Gastroesophageal sphincter (tissue), 4 donors: ENCODE measurements around the gene METAP1D. TPM values are rescaled to one million over a fixed set of nuclear protein-coding genes. Genes with fewer than 3 reads are reported as not detected.

ENCODE experiments used
- ATAC-seq: fragments of 150-250 bp; one replicate; pipeline ENCODE4 v1.9.1; 2016; ENCODE audit warnings: mild to moderate bottlenecking, moderate library complexity
- H3K27ac ChIP-seq, 4 donors: fragments of 200-600 bp; sonication (generic) in 3 of 4; 1 replicate in 3 of 4; 2 replicates in 1 of 4; pipeline ENCODE4 v1.5.1; 2016 to 2019
- H3K27me3 ChIP-seq: fragments of 200-600 bp; sonication (generic); one replicate; pipeline ENCODE4 v1.5.1; 2019
- H3K36me3 ChIP-seq, 2 donors: fragments of 200-600 bp; sonication (generic); one replicate each; pipeline ENCODE4 v1.5.1; 2019; ENCODE audit warnings: control low read depth in 1 of 2
- H3K4me1 ChIP-seq, 3 donors: fragments of 200-600 bp; sonication (generic); 1 replicate in 2 of 3; 2 replicates in 1 of 3; pipeline ENCODE4 v1.5.1; 2016 to 2019; ENCODE audit warnings: control low read depth in 2 of 3
- H3K4me3 ChIP-seq, 2 donors: fragments of 200-600 bp; sonication (generic); one replicate each; pipeline ENCODE4 v1.5.1; 2019; ENCODE audit warnings: mild to moderate bottlenecking in 1 of 2, moderate library complexity in 1 of 2
- H3K9me3 ChIP-seq, 3 donors: fragments of 200-600 bp; sonication (generic); one replicate each; pipeline ENCODE4 v1.5.1; 2017 to 2019; ENCODE audit warnings: control low read depth in 2 of 3
- EP300 ChIP-seq: sonication (generic); formaldehyde crosslinking; IDR thresholded peaks from one replicate; pipeline ENCODE4 v1.6.1; 2017; ENCODE audit warnings: antibody characterized with exemption, mild to moderate bottlenecking
- POLR2A ChIP-seq, 2 donors: fragments of 450-650 bp; IDR thresholded peaks; one replicate each; pipeline ENCODE4 v1.6.1; 2017; ENCODE audit warnings: antibody characterized with exemption in 2 of 2, mild to moderate bottlenecking in 2 of 2, moderate library complexity in 1 of 2
- POLR2AphosphoS5 ChIP-seq: sonication (generic); formaldehyde crosslinking; IDR thresholded peaks from one replicate; pipeline ENCODE4 v1.6.1; 2017; ENCODE audit warnings: antibody characterized with exemption
- WGBS, 2 donors: methylation state at CpG; one replicate each; pipeline ENCODE4 v1.1.5; 2018; ENCODE audit warnings: low coverage in 1 of 2; 5-methylcytosine and 5-hydroxymethylcytosine counted together
- total RNA-seq, 4 donors: library from RNA; depleted of rRNA; stranded (reverse); fragments of >200 nt; gene quantifications; one replicate each; pipeline ENCODE4 v1.1.0, GENCODE V29; 2016
- TF ChIP-seq, protein P1 (sequence below), 4 experiments: fragments of 200-600 bp in 2 of 4; fragments of 450-650 bp in 2 of 4; sonication (generic) in 1 of 4; IDR thresholded peaks; one replicate each; pipeline ENCODE4 v1.5.1; 2017 to 2019; ENCODE audit warnings: antibody characterized with exemption in 4 of 4, mild to moderate bottlenecking in 2 of 4, moderate library complexity in 2 of 4

The METAP1D gene
- total RNA-seq, 4 donors from 2014 or later = 1.8 to 9.2 (median 4.2) TPM

- peaks cover 0 to 66% (median 30%) of the 10 kb centered on the region in 3 donors for H3K4me1 ChIP-seq
- TF ChIP-seq, protein P1, sequence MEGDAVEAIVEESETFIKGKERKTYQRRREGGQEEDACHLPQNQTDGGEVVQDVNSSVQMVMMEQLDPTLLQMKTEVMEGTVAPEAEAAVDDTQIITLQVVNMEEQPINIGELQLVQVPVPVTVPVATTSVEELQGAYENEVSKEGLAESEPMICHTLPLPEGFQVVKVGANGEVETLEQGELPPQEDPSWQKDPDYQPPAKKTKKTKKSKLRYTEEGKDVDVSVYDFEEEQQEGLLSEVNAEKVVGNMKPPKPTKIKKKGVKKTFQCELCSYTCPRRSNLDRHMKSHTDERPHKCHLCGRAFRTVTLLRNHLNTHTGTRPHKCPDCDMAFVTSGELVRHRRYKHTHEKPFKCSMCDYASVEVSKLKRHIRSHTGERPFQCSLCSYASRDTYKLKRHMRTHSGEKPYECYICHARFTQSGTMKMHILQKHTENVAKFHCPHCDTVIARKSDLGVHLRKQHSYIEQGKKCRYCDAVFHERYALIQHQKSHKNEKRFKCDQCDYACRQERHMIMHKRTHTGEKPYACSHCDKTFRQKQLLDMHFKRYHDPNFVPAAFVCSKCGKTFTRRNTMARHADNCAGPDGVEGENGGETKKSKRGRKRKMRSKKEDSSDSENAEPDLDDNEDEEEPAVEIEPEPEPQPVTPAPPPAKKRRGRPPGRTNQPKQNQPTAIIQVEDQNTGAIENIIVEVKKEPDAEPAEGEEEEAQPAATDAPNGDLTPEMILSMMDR (IDR thresholded peaks at IDR 0.05) = no peak
- TF ChIP-seq POLR2A (IDR thresholded peaks at IDR 0.05) (no peak), EP300 (no peak), POLR2AphosphoS5 (no peak)
- WGBS, 2 donors = 2% methylated on average over 7 of the region's 23 CpGs; no CpG with 5 or more reads in 1 of the 2 donors
- peak overlapping the region in 1 of 2 donors; percentile 51 for H3K4me3 ChIP-seq
- H3K27me3 ChIP-seq = peaks cover 100% of the 10 kb centered on the region
- H3K36me3 ChIP-seq = no peaks in the 10 kb centered on the region
- no peaks in the 10 kb centered on the region for H3K9me3 ChIP-seq
- no peak overlapping the region for H3K27ac ChIP-seq
- ATAC-seq = no peak
Measured at GRCh38 chr2:172087780-172088244, 88.1 kb downstream of the METAP1D start.

- no peaks in the 10 kb centered on the region for H3K9me3 ChIP-seq
- peaks cover 0 to 60% (median 30%) of the 10 kb centered on the region in 3 donors for H3K4me1 ChIP-seq
- ATAC-seq = no peak
- TF ChIP-seq, protein P1 (IDR thresholded peaks at IDR 0.05) = no peak
- TF ChIP-seq POLR2A (IDR thresholded peaks at IDR 0.05) = no peak
- no peak for TF ChIP-seq POLR2AphosphoS5
- no peak for TF ChIP-seq EP300
- peaks cover 100% of the 10 kb centered on the region for H3K27me3 ChIP-seq
- 0 to 16% methylated on average over 1 to 15 of the region's 37 CpGs for WGBS, 2 donors
- no peaks in the 10 kb centered on the region for H3K36me3 ChIP-seq
- peak overlapping the region in 1 of 2 donors; percentile 51 for H3K4me3 ChIP-seq
- H3K27ac ChIP-seq = no peak overlapping the region
Measured at GRCh38 chr2:172088245-172089004, 88.7 kb downstream of the METAP1D start.

- peaks cover 0 to 58% (median 30%) of the 10 kb centered on the region in 3 donors for H3K4me1 ChIP-seq
- no peaks in the 10 kb centered on the region for H3K9me3 ChIP-seq
- H3K27me3 ChIP-seq = peaks cover 100% of the 10 kb centered on the region
- no peaks in the 10 kb centered on the region for H3K36me3 ChIP-seq
- no peak overlapping the region for H3K4me3 ChIP-seq
- no peak for TF ChIP-seq POLR2A (IDR thresholded peaks at IDR 0.05)
- TF ChIP-seq POLR2AphosphoS5 = no peak
- TF ChIP-seq EP300 = no peak
- TF ChIP-seq, protein P1 (IDR thresholded peaks at IDR 0.05) = no peak
- ATAC-seq = no peak
- WGBS, 2 donors = 14 to 19% methylated on average over 8 to 10 of the region's 10 CpGs
- no peak overlapping the region for H3K27ac ChIP-seq
Measured at GRCh38 chr2:172089005-172089504, 89.3 kb downstream of the METAP1D start.

- H3K27me3 ChIP-seq = peaks cover 100% of the 10 kb centered on the region
- WGBS, 2 donors = 20 to 30% methylated on average over 3 to 5 of the region's 7 CpGs
- H3K4me1 ChIP-seq = peaks cover 0 to 58% (median 32%) of the 10 kb centered on the region in 3 donors
- ATAC-seq = no peak
- H3K9me3 ChIP-seq = no peaks in the 10 kb centered on the region
- no peak for TF ChIP-seq POLR2A (IDR thresholded peaks at IDR 0.05)
- no peak for TF ChIP-seq EP300
- TF ChIP-seq POLR2AphosphoS5 = no peak
- TF ChIP-seq, protein P1 (IDR thresholded peaks at IDR 0.05) = no peak
- H3K4me3 ChIP-seq = no peak overlapping the region
- H3K36me3 ChIP-seq = no peaks in the 10 kb centered on the region
- no peak overlapping the region for H3K27ac ChIP-seq
Measured at GRCh38 chr2:172089633-172090032, 89.9 kb downstream of the METAP1D start.
